Colonic mucosa (tissue), 4 donors: ENCODE measurements around the gene RBM39. TPM values are rescaled to one million over a fixed set of nuclear protein-coding genes. Genes with fewer than 3 reads are reported as not detected.

Experiments used
- DNase-seq: peaks from one replicate; pipeline ENCODE4 v3.0.0-alpha.2; 2020
- H3K27ac ChIP-seq: fragments of 200-600 bp; one replicate; pipeline ENCODE4 v1.8.0; 2021
- H3K27me3 ChIP-seq: fragments of 200-600 bp; one replicate; pipeline ENCODE4 v1.8.0; 2021
- H3K36me3 ChIP-seq: fragments of 200-600 bp; one replicate; pipeline ENCODE4 v1.8.0; 2021
- H3K4me1 ChIP-seq: fragments of 200-600 bp; one replicate; pipeline ENCODE4 v1.8.0; 2021; ENCODE audit warnings: mild to moderate bottlenecking
- H3K4me3 ChIP-seq: fragments of 200-600 bp; one replicate; pipeline ENCODE4 v1.8.0; 2021
- H3K9ac ChIP-seq, 2 donors: one replicate each; pipeline ENCODE4 v1.7.0; 2013; ENCODE audit warnings: control low read depth in 2 of 2, low read depth in 2 of 2, low read length in 2 of 2
- H3K9me3 ChIP-seq: fragments of 200-600 bp; one replicate; pipeline ENCODE4 v1.8.0; 2021
- CTCF ChIP-seq: fragments of 200-600 bp; IDR thresholded peaks from one replicate; pipeline ENCODE4 v1.8.0; 2022; ENCODE audit warnings: antibody characterized with exemption, mild to moderate bottlenecking
- intact Hi-C: fragments of 100-400 bp; cut with DNase I; formaldehyde crosslinking; loops from one replicate; pipeline ENCODE4 v1.14.1; 2022
- total RNA-seq, 2 donors: library from RNA; stranded (reverse); fragmentation: NEBNext Ultra II Directional in 1 of 2; extraction: Animal tissue kit (Norgen Biotek cat#: 25700) in 1 of 2; gene quantifications; one replicate each; pipeline ENCODE4 v1.2.1, GENCODE V29; 2021
- donor health status: healthy.
- donor health status: DM: no; HTN: no; CAD: no.
- donor health status: DM: no; HTN: no; CAD: no.

RBM39 gene
- total RNA-seq, 2 donors from 2014 or later, result 228 to 248 TPM

- H3K4me1 ChIP-seq, result peaks cover 11% of the 10 kb centered on the region
- no peaks in the 10 kb centered on the region for H3K27me3 ChIP-seq
- peak; percentile 69 for DNase-seq
- H3K9me3 ChIP-seq, result no peaks in the 10 kb centered on the region
- H3K4me3 ChIP-seq, result peak overlapping the region; percentile 54
- H3K9ac ChIP-seq, result peak overlapping the region; percentile 100
- peak overlapping the region; percentile 89 for H3K27ac ChIP-seq
- intact Hi-C loops, result loop anchor here (5.0 kb wide), 1 partner anchor 46 kb away; the partner anchor contains the start of gene SPAG4
- no peaks in the 10 kb centered on the region for H3K36me3 ChIP-seq
- TF ChIP-seq CTCF, result no peak
These were observed 78.3 kb downstream of the RBM39 start for GRCh38 chr20:35663516-35664465.

- intact Hi-C loops, result loop anchor here (5.0 kb wide), 1 partner anchor 45 kb away; the partner anchor contains the start of gene SPAG4
- H3K36me3 ChIP-seq, result no peaks in the 10 kb centered on the region
- no peaks in the 10 kb centered on the region for H3K9me3 ChIP-seq
- H3K27me3 ChIP-seq, result no peaks in the 10 kb centered on the region
- H3K4me3 ChIP-seq, result no peak overlapping the region
- no peak overlapping the region for H3K27ac ChIP-seq
- DNase-seq, result no peak
- H3K9ac ChIP-seq, result peak overlapping the region in 1 of 2 donors; percentile 100
- TF ChIP-seq CTCF, result no peak
- peaks cover 11% of the 10 kb centered on the region for H3K4me1 ChIP-seq
These were observed 79.5 kb downstream of the RBM39 start for GRCh38 chr20:35662551-35662950.

GRCh38 chr20:35661908-35662307 lies 80.2 kb downstream of the RBM39 start:
- no peaks in the 10 kb centered on the region for H3K9me3 ChIP-seq
- H3K9ac ChIP-seq, result no peak overlapping the region

GRCh38 chr20:35661053-35661452 lies 81.0 kb downstream of the RBM39 start:
- no peaks in the 10 kb centered on the region for H3K9me3 ChIP-seq
- intact Hi-C loops, result loop anchor here (5.0 kb wide), 1 partner anchor 44 kb away; the partner anchor contains the start of gene SPAG4
- H3K4me3 ChIP-seq, result no peak overlapping the region
- H3K27ac ChIP-seq, result no peak overlapping the region
- no peak for DNase-seq
- H3K9ac ChIP-seq, result no peak overlapping the region
- H3K27me3 ChIP-seq, result no peaks in the 10 kb centered on the region
- no peak for TF ChIP-seq CTCF
- H3K36me3 ChIP-seq, result no peaks in the 10 kb centered on the region
- H3K4me1 ChIP-seq, result peaks cover 11% of the 10 kb centered on the region

More at GRCh38 chr20:35661908-35662307, 80.2 kb downstream of the RBM39 start:
- DNase-seq, result no peak
- no peak for TF ChIP-seq CTCF
- intact Hi-C loops, result loop anchor here (5.0 kb wide), 1 partner anchor 45 kb away; the partner anchor contains the start of gene SPAG4
- H3K4me3 ChIP-seq, result no peak overlapping the region
- H3K27ac ChIP-seq, result no peak overlapping the region
- H3K27me3 ChIP-seq, result no peaks in the 10 kb centered on the region
- H3K36me3 ChIP-seq, result no peaks in the 10 kb centered on the region
- peaks cover 11% of the 10 kb centered on the region for H3K4me1 ChIP-seq

- H3K27ac ChIP-seq, result no peak overlapping the region
- peaks cover 11% of the 10 kb centered on the region for H3K4me1 ChIP-seq
- H3K36me3 ChIP-seq, result no peaks in the 10 kb centered on the region
- no peaks in the 10 kb centered on the region for H3K27me3 ChIP-seq
- intact Hi-C loops, result loop anchor here (5.0 kb wide), 1 partner anchor 43 kb away; the partner anchor contains the start of gene SPAG4
- no peak for DNase-seq
- TF ChIP-seq CTCF, result no peak
- H3K9me3 ChIP-seq, result no peaks in the 10 kb centered on the region
- H3K4me3 ChIP-seq, result no peak overlapping the region
- no peak overlapping the region for H3K9ac ChIP-seq
These were observed 81.7 kb downstream of the RBM39 start for GRCh38 chr20:35660122-35660937.
